ENCODE measurements around the gene CSMD2. TPM values are rescaled to one million over a fixed set of nuclear protein-coding genes. Genes with fewer than 3 reads are reported as not detected.

CSMD2 gene
- total RNA-seq, 1 experiment from 2014 or later: 0.22 TPM

DNA sequence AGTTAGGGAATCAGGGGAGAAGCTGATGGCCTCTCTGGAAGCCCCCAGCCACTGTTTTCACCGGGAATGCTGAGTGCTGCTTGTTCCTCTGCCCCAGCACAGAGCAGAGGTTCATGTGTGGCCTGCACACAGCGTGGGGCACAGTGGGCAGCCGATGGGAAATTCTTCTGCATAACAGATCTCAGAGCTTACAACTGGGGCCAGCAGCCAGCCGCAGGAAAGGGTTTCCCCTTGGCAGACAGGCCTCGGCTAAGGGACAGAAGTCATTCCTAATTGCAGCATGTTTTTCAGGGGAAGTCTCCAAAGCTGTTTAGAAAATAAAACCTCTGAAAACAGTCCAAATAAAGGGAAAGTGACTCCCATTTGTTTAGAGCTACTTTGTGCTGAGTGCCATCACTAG, 278.5 kb downstream of the CSMD2 start:
- no peak overlapping the region for H3K4me3 ChIP-seq (replicated peaks in 1 of 2; ENCODE audit: low read depth in 1 of 2, low read length in 2 of 2)
- H3K9ac ChIP-seq (ENCODE audit: low read length): no peak overlapping the region
- ChIA-PET RAD21 (ENCODE audit: low non-redundant PET in 1 of 2, low total read pairs in 2 of 2, uncharacterized antibody in 2 of 2, unreplicated experiment in 2 of 2) (no interaction called here), POLR2A (no interaction called here), CTCF (no interaction called here)
- DNase-seq (ENCODE audit: low read depth, low spot score): no peak
- peaks cover 45% of the 10 kb centered on the region for H3K27me3 ChIP-seq (ENCODE audit: insufficient read depth, low read length)
- no peak overlapping the region for H2AFZ ChIP-seq (ENCODE audit: low read depth, low read length, poor library complexity, severe bottlenecking)
- H3K9me3 ChIP-seq (ENCODE audit: control insufficient read depth in 1 of 2, insufficient read depth in 1 of 2, low read depth in 1 of 2, low read length in 2 of 2): no peaks in the 10 kb centered on the region
- H3K4me1 ChIP-seq (ENCODE audit: control insufficient read depth in 1 of 2, insufficient read depth in 2 of 2, low read length in 2 of 2): no peaks in the 10 kb centered on the region
- no peak for ATAC-seq
- H3K79me2 ChIP-seq (ENCODE audit: insufficient read depth, low read length): no peaks in the 10 kb centered on the region
- no peaks in the 10 kb centered on the region for H3K36me3 ChIP-seq (ENCODE audit: control insufficient read depth in 1 of 2, insufficient read depth in 2 of 2, low read length in 2 of 2)
- H4K20me1 ChIP-seq (ENCODE audit: insufficient read depth): no peaks in the 10 kb centered on the region
- H3K9me2 ChIP-seq (ENCODE audit: insufficient read depth): no peaks in the 10 kb centered on the region
- intact Hi-C loops (cut with micrococcal nuclease): no loop called here
- H3K27ac ChIP-seq (ENCODE audit: low read depth, low read length): no peak overlapping the region
- no peak overlapping the region for H3K4me2 ChIP-seq (ENCODE audit: low read length)
- BruUV-seq (replicated peaks): no TSS peak
- no peak for TF ChIP-seq FOSL1 (IDR thresholded peaks at IDR 0.05; ENCODE audit: low read depth)
- TF ChIP-seq YY1 (IDR thresholded peaks at IDR 0.05; ENCODE audit: extremely low read depth, insufficient replicate concordance, low read depth, low read length): no peak
- no peak for TF ChIP-seq JUND (IDR thresholded peaks at IDR 0.05)
- no peak for TF ChIP-seq CEBPB (IDR thresholded peaks at IDR 0.05; ENCODE audit: low read depth)
- TF ChIP-seq, protein P1, sequence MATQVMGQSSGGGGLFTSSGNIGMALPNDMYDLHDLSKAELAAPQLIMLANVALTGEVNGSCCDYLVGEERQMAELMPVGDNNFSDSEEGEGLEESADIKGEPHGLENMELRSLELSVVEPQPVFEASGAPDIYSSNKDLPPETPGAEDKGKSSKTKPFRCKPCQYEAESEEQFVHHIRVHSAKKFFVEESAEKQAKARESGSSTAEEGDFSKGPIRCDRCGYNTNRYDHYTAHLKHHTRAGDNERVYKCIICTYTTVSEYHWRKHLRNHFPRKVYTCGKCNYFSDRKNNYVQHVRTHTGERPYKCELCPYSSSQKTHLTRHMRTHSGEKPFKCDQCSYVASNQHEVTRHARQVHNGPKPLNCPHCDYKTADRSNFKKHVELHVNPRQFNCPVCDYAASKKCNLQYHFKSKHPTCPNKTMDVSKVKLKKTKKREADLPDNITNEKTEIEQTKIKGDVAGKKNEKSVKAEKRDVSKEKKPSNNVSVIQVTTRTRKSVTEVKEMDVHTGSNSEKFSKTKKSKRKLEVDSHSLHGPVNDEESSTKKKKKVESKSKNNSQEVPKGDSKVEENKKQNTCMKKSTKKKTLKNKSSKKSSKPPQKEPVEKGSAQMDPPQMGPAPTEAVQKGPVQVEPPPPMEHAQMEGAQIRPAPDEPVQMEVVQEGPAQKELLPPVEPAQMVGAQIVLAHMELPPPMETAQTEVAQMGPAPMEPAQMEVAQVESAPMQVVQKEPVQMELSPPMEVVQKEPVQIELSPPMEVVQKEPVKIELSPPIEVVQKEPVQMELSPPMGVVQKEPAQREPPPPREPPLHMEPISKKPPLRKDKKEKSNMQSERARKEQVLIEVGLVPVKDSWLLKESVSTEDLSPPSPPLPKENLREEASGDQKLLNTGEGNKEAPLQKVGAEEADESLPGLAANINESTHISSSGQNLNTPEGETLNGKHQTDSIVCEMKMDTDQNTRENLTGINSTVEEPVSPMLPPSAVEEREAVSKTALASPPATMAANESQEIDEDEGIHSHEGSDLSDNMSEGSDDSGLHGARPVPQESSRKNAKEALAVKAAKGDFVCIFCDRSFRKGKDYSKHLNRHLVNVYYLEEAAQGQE (IDR thresholded peaks at IDR 0.05; ENCODE audit: low read depth): no peak
- no peak for TF ChIP-seq CBX3 (IDR thresholded peaks at IDR 0.05; ENCODE audit: low read depth)
- no peak for TF ChIP-seq SP1 (IDR thresholded peaks at IDR 0.05; ENCODE audit: low read depth)
- TF ChIP-seq SIN3A (IDR thresholded peaks at IDR 0.05; ENCODE audit: low read depth): no peak
- TF ChIP-seq, protein P2, sequence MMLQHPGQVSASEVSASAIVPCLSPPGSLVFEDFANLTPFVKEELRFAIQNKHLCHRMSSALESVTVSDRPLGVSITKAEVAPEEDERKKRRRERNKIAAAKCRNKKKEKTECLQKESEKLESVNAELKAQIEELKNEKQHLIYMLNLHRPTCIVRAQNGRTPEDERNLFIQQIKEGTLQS (IDR thresholded peaks at IDR 0.05): no peak
- no peak for TF ChIP-seq EZH2 (IDR thresholded peaks at IDR 0.05)
- TF ChIP-seq ELF1 (IDR thresholded peaks at IDR 0.05; ENCODE audit: borderline replicate concordance, low read depth): no peak
- TF ChIP-seq RAD21 (IDR thresholded peaks at IDR 0.05; ENCODE audit: low read depth): no peak
- TF ChIP-seq TCF7L2 (IDR thresholded peaks at IDR 0.05; ENCODE audit: borderline replicate concordance, extremely low read depth, insufficient read depth, insufficient read length): no peak
- TF ChIP-seq, protein P3, sequence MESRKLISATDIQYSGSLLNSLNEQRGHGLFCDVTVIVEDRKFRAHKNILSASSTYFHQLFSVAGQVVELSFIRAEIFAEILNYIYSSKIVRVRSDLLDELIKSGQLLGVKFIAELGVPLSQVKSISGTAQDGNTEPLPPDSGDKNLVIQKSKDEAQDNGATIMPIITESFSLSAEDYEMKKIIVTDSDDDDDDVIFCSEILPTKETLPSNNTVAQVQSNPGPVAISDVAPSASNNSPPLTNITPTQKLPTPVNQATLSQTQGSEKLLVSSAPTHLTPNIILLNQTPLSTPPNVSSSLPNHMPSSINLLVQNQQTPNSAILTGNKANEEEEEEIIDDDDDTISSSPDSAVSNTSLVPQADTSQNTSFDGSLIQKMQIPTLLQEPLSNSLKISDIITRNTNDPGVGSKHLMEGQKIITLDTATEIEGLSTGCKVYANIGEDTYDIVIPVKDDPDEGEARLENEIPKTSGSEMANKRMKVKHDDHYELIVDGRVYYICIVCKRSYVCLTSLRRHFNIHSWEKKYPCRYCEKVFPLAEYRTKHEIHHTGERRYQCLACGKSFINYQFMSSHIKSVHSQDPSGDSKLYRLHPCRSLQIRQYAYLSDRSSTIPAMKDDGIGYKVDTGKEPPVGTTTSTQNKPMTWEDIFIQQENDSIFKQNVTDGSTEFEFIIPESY (IDR thresholded peaks at IDR 0.05; ENCODE audit: extremely low read depth, insufficient replicate concordance, low read length): no peak
- TF ChIP-seq, protein P4, sequence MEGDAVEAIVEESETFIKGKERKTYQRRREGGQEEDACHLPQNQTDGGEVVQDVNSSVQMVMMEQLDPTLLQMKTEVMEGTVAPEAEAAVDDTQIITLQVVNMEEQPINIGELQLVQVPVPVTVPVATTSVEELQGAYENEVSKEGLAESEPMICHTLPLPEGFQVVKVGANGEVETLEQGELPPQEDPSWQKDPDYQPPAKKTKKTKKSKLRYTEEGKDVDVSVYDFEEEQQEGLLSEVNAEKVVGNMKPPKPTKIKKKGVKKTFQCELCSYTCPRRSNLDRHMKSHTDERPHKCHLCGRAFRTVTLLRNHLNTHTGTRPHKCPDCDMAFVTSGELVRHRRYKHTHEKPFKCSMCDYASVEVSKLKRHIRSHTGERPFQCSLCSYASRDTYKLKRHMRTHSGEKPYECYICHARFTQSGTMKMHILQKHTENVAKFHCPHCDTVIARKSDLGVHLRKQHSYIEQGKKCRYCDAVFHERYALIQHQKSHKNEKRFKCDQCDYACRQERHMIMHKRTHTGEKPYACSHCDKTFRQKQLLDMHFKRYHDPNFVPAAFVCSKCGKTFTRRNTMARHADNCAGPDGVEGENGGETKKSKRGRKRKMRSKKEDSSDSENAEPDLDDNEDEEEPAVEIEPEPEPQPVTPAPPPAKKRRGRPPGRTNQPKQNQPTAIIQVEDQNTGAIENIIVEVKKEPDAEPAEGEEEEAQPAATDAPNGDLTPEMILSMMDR (IDR thresholded peaks at IDR 0.05 in 2 of 3, conservative IDR thresholded peaks at IDR 0.05 in 1 of 3; ENCODE audit: borderline replicate concordance in 1 of 3, insufficient read depth in 1 of 3, low read depth in 2 of 3, low read length in 2 of 3): no peak
- TF ChIP-seq EZH2phosphoT487 (IDR thresholded peaks at IDR 0.05; ENCODE audit: borderline replicate concordance): no peak
- TF ChIP-seq ZFX (IDR thresholded peaks at IDR 0.05): no peak
- TF ChIP-seq ZNF274 (IDR thresholded peaks at IDR 0.05; ENCODE audit: low read depth, low read length): no peak
- TF ChIP-seq, protein P5, sequence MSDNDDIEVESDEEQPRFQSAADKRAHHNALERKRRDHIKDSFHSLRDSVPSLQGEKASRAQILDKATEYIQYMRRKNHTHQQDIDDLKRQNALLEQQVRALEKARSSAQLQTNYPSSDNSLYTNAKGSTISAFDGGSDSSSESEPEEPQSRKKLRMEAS (IDR thresholded peaks at IDR 0.05): no peak
- no peak for TF ChIP-seq EGR1 (IDR thresholded peaks at IDR 0.05; ENCODE audit: low read depth)
